NOMO-1 (cell line): ENCODE measurements around the gene AMFR.

Source experiments
- DNase-seq, 2 experiments: peaks; one replicate each; lab custom pipeline; 2025; ENCODE audit not compliant: unreplicated experiment in 2 of 2; lab: John Stamatoyannopoulos, UW

AMFR gene

GRCh38 chr16:56365552-56365951 lies 59.8 kb downstream of the AMFR start:
- no peak for DNase-seq

GRCh38 chr16:56364865-56365264 lies 60.5 kb downstream of the AMFR start:
- DNase-seq = no peak

- DNase-seq = no peak
These were observed 61.4 kb downstream of the AMFR start for GRCh38 chr16:56363781-56364565.

- no peak for DNase-seq
These were observed 62.1 kb downstream of the AMFR start for GRCh38 chr16:56363181-56363716.

GRCh38 chr16:56362706-56363105 lies 62.6 kb downstream of the AMFR start:
- DNase-seq = no peak

GRCh38 chr16:56362057-56362655 lies 63.2 kb downstream of the AMFR start:
- no peak for DNase-seq

- DNase-seq = no peak
These were observed 65.0 kb downstream of the AMFR start for GRCh38 chr16:56360117-56361008.

GRCh38 chr16:56357765-56358322 lies 67.5 kb downstream of the AMFR start:
- peak; percentile 10 to 16 for DNase-seq

GRCh38 chr16:56357241-56357764 lies 68.0 kb downstream of the AMFR start:
- DNase-seq = peak in 1 of 2 experiments; percentile 39

GRCh38 chr16:56356276-56357240 lies 68.8 kb downstream of the AMFR start:
- DNase-seq = peak; percentile 82 to 92

GRCh38 chr16:56355786-56356275 lies 69.5 kb downstream of the AMFR start:
- DNase-seq = no peak

- DNase-seq = no peak
These were observed 70.1 kb downstream of the AMFR start for GRCh38 chr16:56355221-56355620.

- DNase-seq = no peak
These were observed 70.6 kb downstream of the AMFR start for GRCh38 chr16:56354746-56355145.

- DNase-seq = no peak
These were observed 71.3 kb downstream of the AMFR start for GRCh38 chr16:56354016-56354415.

GRCh38 chr16:56353054-56353921 lies 72.1 kb downstream of the AMFR start:
- no peak for DNase-seq

- no peak for DNase-seq
These were observed 72.8 kb downstream of the AMFR start for GRCh38 chr16:56352351-56353053.

GRCh38 chr16:56351481-56351880 lies 73.9 kb downstream of the AMFR start:
- DNase-seq = no peak
